ENCODE data around the gene ASCC2.

The ASCC2 gene

DNA sequence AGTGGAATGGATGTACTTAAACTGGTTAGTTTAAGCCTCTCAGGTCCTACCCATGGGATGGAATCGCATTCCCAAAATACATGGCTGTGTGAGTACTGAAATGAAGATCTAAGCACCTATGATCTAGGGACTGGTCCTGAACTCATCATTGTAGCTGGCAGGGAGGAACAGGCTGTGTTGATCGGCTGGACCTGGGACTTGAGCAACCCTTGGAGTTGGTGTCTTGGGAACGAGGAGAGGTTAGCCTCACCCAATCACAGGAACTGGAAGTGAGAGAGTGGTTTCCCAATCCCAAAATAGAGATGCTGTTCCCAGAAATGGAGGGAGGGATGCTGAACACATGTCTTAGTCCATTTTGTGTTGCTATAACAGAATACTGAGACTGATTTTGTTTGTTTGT is 16.4 kb upstream of the ASCC2 start:
- no peak overlapping the region for H3K4me3 ChIP-seq (ENCODE audit: low read depth, low read length)
- TF ChIP-seq, protein P1, sequence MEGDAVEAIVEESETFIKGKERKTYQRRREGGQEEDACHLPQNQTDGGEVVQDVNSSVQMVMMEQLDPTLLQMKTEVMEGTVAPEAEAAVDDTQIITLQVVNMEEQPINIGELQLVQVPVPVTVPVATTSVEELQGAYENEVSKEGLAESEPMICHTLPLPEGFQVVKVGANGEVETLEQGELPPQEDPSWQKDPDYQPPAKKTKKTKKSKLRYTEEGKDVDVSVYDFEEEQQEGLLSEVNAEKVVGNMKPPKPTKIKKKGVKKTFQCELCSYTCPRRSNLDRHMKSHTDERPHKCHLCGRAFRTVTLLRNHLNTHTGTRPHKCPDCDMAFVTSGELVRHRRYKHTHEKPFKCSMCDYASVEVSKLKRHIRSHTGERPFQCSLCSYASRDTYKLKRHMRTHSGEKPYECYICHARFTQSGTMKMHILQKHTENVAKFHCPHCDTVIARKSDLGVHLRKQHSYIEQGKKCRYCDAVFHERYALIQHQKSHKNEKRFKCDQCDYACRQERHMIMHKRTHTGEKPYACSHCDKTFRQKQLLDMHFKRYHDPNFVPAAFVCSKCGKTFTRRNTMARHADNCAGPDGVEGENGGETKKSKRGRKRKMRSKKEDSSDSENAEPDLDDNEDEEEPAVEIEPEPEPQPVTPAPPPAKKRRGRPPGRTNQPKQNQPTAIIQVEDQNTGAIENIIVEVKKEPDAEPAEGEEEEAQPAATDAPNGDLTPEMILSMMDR (IDR thresholded peaks at IDR 0.05; ENCODE audit: low read depth, low read length), result no peak

DNA sequence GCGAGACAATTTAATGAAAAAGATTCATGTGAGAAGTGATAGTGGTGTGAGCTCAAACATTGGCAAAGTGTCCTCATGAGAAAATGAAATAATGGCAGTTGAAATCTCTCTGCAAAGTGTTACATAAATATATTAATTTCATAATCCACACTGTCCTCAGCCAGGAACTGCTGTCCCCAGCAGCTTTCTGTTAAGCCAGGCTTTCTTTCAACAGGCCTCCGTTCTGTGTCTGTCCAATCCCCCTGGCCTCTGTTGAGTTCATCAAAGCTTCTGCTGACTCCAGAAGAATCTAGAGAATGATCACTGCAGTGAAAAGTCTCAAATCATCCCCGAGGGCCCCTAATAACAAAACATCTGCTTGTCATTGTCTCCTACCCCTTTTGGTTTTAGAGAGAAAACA is 10.0 kb upstream of the ASCC2 start:
- TF ChIP-seq, protein P1 (IDR thresholded peaks at IDR 0.05; ENCODE audit: low read depth, low read length), result no peak
- no peak overlapping the region for H3K4me3 ChIP-seq (ENCODE audit: low read depth, low read length)

DNA sequence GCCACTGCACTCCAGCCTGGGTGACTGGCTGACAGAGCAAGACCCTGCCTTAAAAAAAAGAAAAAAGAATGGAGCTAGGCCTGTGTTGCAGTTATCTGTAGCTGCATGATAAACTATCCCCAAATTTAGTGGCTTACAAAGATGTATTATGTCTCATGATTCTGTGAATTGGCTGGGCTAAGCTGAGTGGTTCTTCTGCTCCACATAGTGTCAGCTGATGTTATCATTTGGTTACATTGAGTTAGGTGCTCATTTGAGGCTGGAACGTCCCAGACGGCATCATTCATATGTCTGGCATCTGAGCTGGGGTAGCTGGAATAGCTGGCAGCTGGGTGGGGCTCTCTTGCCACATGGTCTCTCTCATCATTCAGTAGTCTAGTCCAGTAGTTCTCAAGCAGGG is 8.2 kb upstream of the ASCC2 start:
- TF ChIP-seq, protein P1 (IDR thresholded peaks at IDR 0.05; ENCODE audit: low read depth, low read length), result no peak
- H3K4me3 ChIP-seq (ENCODE audit: low read depth, low read length), result no peak overlapping the region

DNA sequence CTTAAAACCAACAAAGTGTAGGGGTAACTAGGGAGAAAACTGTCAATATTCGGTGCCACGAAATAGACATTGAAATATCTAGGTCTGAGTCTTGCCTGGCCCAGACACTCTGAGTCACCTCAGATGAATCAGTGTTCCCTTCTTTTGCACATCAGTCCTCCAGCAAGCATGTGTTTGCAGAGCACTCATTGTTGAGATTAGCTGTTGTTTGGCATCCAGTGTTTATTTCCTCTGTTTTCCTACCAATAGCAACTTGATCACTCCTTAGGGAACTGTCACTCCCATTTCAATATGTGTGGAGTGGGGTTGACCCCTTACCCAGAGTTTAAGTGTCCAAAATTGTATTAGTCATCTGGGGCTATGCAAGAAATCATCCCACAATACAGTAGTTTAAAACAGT is 4.7 kb upstream of the ASCC2 start:
- no peak overlapping the region for H3K4me3 ChIP-seq (ENCODE audit: low read depth, low read length)
- TF ChIP-seq, protein P1 (IDR thresholded peaks at IDR 0.05; ENCODE audit: low read depth, low read length), result no peak

DNA sequence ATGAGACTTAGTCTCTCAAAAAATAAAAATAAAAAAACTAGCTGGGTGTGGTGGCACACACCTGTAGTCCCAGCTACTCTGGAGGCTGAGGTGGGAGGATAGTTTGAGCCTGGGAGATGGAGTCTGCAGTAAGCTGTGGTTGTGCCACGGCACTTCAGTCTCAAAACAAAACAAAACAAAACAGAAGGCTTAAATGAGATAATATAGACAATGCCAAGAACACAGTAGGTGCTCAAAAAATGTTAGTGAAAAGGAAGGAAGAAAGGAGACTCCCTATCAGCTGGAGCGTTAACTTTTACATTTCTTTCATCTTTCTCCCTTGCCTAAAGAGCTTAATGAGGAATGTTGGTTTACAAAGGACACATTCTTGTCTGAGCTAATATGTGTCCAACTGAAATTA is 4.1 kb upstream of the ASCC2 start:
- TF ChIP-seq, protein P1 (IDR thresholded peaks at IDR 0.05; ENCODE audit: low read depth, low read length), result no peak
- H3K4me3 ChIP-seq (ENCODE audit: low read depth, low read length), result no peak overlapping the region

DNA sequence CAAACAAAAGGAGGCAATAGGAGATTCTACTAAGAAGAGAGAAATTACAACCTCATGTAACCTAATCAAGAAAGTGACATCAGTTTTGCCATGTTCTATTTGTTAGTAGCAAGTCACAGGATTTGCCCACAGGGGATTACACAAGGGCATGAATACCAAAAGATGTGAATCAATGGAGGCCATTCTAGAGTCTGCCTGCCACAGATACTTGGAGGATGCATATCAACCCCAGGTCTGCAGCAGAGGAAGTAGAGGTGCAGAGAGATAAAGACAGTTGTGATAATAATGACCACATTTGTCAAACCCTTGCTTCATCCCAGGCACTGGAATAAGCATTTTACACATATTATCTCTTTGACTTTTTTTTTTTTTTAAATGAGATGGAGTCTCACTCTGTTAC is 2.4 kb upstream of the ASCC2 start:
- TF ChIP-seq, protein P1 (IDR thresholded peaks at IDR 0.05; ENCODE audit: low read depth, low read length), result no peak
- H3K4me3 ChIP-seq (ENCODE audit: low read depth, low read length), result no peak overlapping the region

DNA sequence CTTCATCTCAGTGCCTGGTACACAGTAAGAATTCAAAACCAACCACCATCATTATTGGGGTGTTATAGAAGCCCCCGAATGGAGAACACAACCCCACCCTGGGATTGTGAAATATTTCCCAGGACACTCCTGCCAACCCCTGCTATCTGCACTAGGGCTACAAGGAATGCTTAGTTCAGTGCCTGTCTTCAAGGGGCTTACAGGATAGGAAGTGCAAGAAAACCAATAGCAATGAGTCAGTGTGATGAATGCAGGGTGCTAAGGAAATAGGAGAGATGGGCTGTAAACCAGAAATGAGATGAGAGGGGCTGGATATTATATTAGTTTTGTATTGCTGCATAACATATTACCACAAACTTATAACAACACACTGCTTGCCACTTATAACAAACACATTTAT is 965 bp upstream of the ASCC2 start:
- no peak overlapping the region for H3K4me3 ChIP-seq (ENCODE audit: low read depth, low read length)
- TF ChIP-seq, protein P1 (IDR thresholded peaks at IDR 0.05; ENCODE audit: low read depth, low read length), result no peak

Data from WI38 (cell line).